AG08395 (cell line): ENCODE results near the gene M1AP.

Experiments
- DNase-seq: peaks from one replicate; pipeline ENCODE4 v3.0.0; 2012; ENCODE audit warnings: mixed read lengths, low spot score

M1AP gene

GRCh38 chr2:74648009-74648443 is at the start of gene M1AP:
Gene M1AP (minus strand): TSS chr2:74648330. CDS start chr2:74640275, 8,055 bp downstream.
- DNase-seq = no peak

DNA sequence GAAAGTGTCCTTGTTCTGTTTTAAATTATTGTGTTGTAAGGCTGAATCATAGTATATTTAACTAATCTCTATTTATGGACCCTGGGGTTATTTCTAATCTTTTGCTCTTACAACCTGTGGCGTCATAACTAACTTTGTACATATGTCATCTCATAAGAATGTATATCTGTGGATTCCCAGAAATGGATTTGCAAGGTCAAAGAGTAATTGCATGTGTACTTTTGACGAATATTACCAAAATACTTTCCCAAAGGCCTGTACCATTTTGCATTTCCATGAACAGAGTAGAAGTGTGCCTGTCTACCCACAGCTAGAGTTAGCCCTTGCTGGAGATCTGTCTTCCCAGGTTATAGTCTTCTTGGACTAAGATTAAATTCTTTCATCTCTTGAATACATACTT is 48.7 kb upstream of the M1AP start:
- DNase-seq = no peak

- DNase-seq = no peak
Observed at GRCh38 chr2:74695663-74696062, 47.5 kb upstream of the M1AP start.

GRCh38 chr2:74694281-74694680 is 46.2 kb upstream of the M1AP start:
- DNase-seq = no peak

- DNase-seq = no peak
Observed at GRCh38 chr2:74693668-74694067, 45.5 kb upstream of the M1AP start.

DNA sequence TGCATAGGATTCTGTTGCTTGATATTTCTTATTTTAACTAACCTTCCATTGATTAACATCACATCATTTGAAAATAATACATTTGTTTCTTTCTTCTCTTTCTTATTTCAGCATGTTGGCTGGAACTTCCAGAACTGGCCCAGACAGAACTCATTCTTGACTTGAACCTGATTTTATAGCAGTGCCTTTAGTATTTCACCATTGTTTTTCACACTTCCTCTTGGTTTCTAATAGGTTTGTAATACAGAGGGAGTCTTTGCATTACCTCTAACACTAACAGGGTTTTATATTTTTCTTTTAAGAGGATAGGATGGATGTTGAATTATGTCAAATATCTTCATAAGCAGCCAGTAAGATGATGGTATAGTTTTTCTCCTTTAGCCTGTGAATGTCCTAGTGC is 45.1 kb upstream of the M1AP start:
- no peak for DNase-seq

DNA sequence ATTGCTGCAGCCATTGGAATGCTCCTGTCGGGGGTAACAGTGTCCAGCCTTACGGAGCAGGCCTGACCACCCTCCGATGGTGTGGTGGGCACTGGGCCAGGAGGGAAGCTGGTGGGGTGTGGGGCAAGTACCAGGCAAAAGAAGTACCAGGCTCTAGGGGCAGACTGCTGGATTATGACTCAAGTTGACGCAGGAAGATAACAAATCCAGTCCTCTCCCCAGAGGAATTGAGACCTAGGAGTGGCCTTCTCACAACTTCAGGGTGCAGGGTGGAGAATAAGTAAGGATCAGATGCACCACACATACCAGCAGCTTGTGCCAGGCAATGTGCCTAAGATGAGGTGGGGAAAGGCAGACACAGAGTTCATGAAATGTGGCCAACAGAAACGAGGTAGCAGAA is 43.8 kb upstream of the M1AP start:
- no peak for DNase-seq

GRCh38 chr2:74690571-74690970 is 42.4 kb upstream of the M1AP start:
- peak; percentile 85 for DNase-seq

DNA sequence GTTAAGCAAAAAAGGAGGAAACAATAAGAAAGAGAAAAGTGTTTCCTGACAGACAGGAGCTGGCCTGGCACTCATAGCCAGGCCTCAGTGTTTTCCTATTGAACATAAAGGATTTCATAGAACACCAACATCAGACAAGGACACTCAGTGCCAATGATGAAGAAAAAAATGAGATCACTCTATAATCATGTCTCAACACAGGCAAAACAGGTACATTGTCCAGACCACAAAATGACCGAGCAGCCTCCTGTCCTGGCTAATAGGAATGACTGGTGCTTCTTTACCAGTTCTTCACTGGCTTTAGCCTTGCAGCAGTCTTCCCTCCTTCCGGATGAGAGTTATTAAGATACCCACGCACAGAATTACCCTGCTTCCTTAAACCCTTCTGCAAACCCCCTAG is 41.5 kb upstream of the M1AP start:
- no peak for DNase-seq

DNA sequence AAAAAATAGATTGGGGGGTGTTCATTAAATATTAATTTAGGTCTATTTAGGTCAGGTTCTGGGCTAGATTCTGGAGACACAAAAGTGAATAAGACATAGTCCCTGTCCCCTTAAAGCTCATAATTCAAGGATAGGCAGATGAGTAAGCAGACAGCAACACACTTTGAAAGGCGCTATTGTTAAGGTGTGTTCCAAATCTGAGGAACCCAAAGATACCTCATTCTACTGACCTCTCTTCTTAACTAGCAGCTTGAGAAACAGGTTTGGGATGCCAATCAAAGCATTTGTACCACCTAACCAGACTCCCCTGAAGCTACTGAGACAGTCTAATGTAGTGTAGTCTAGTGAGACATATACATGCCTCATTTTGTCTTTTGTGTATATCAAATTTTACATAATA is 40.8 kb upstream of the M1AP start:
- no peak for DNase-seq

DNA sequence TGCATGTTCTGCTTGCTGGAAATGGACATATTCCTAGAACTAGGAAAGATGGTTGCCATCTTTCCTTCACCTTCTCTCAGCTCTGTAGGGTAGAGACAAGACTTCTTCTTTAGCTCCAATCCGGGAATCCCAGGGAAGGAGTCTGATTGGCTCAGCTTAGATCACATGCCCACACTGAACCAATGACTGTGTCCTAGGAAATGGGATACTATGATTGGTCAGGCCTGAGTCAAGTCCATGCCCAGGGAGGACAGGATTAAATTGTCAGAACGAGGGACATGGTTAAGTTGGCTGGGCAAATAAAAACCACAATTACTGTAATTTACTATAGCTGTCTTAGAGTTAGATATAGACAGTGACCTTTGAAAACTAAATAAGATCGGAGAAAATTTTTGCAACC is 37.3 kb upstream of the M1AP start:
- DNase-seq = no peak

DNA sequence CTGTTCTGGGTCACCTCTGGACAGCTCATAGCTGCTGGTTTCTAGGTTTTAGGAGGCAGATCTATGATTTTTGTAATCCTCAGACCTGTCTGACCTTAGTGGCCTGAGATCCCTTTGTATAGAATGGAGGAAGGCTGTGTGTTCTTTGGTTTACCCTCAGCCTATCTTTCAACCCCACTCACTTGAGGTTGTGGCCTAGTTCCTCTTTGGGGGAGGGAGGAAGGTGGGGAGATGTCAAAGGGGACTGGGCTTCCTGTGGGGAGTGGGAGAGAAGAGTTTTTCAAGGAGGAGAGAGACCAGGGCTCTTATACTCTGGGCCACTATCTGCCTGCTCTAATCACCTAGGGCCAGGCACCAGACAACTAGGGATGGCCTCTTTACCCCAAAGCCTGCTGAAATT is 34.4 kb upstream of the M1AP start:
- no peak for DNase-seq

DNA sequence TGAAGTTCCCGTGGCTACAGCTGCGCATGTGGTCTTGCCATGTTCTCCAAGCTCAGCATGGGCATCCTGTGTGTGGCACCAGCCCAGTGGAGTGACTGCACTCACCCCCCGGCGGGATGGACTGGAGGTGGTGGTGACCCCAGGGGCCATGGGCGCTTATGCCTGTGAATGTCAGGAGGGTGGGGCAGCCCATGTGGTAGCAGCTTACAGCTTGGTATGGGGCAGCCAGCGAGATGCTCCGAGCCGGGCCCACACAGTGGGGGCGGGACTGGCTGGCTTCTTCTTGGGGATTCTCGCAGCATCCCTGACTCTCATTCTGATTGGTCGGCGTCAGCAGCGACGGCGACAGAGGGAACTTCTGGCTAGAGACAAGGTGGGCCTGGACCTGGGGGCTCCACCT is 31.5 kb upstream of the M1AP start:
- no peak for DNase-seq

GRCh38 chr2:74676331-74676730 is 28.2 kb upstream of the M1AP start:
- no peak for DNase-seq

GRCh38 chr2:74675090-74675489 is 27.0 kb upstream of the M1AP start:
- DNase-seq = no peak

GRCh38 chr2:74673826-74674528 is 25.8 kb upstream of the M1AP start:
- no peak for DNase-seq

DNA sequence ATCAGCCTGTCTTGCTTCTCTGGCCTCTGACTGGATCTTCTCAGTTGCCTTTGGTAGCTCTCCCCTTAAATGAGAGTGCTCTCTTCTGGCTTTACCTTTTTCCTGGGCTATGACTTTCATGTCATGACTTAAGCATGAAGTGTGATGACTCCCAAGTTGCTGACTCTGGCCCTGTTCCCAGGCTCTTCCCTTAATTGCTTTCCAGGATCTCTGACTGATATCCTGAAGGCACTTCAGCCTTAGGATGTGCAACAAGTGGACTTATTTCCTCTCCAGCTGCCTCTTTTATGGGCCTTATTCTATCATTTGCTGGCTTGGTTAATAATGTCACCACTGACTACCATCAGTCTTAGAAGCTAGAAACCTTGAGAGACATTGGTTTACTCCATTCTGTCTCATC is 23.3 kb upstream of the M1AP start:
- peak; percentile 65 for DNase-seq

DNA sequence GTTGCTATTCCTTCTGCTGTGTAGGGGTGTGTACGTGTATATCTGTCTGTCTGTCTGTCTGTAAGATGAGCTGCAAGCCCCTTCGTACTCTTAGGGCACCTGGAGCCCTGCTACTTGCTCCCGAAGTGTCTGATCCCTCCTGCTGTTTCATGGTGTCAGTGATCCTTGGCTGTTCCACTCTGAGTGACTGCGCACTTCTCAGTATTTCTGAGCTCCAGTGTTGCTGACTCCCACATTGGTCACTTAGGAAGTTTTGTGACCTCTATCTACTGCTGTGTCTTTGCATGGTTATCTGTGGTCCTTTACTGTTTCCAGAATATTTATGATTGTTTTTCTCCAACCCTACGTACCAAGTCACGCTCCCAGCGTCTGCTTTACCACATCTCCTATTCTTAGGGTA is 22.1 kb upstream of the M1AP start:
- DNase-seq = no peak

- DNase-seq = no peak
Observed at GRCh38 chr2:74668087-74668486, 20.0 kb upstream of the M1AP start.

DNA sequence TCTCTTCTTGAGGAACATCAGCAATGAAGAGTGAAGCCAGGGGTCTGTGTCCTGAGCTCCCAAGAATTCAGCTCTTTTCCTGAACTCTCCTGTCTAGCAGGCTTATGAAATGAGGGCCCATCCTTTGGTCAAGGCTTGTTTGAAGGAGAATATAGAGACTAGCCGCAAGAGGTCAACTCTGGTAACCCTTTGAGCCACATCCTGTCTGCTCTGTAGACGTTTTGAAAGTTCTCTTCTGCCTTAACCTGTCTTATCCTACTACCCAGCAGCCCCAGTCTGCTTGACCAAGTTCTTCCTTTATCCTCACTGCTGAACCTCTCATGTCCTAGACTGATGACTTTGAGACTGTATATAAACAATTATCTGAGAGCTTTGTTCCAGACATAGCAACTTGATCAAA is 11.3 kb upstream of the M1AP start:
- DNase-seq = no peak

- DNase-seq = peak; percentile 91
Observed at GRCh38 chr2:74658516-74658915, 10.4 kb upstream of the M1AP start.

- no peak for DNase-seq
Observed at GRCh38 chr2:74655579-74655978, 7.4 kb upstream of the M1AP start.

- peak; percentile 98 for DNase-seq
Observed at GRCh38 chr2:74653985-74654882, 6.1 kb upstream of the M1AP start, which contains the start of gene SEMA4F. Gene SEMA4F (plus strand): TSS chr2:74654247. CDS start chr2:74654377, 130 bp downstream.
